ENCODE data around the gene ZNF672. TPM values are rescaled to one million over a fixed set of nuclear protein-coding genes. Genes with fewer than 3 reads are reported as not detected.
A peak's percentile ranks its signal among the peaks of the same experiment; 100 is the strongest.

Gene ZNF672
- total RNA-seq, 1 donor from 2014 or later = 43.4 TPM

- DNase-seq (ENCODE audit: low read depth) = no peak
These were observed 6.2 kb upstream of the ZNF672 start for GRCh38 chr1:248831842-248832241.

DNA sequence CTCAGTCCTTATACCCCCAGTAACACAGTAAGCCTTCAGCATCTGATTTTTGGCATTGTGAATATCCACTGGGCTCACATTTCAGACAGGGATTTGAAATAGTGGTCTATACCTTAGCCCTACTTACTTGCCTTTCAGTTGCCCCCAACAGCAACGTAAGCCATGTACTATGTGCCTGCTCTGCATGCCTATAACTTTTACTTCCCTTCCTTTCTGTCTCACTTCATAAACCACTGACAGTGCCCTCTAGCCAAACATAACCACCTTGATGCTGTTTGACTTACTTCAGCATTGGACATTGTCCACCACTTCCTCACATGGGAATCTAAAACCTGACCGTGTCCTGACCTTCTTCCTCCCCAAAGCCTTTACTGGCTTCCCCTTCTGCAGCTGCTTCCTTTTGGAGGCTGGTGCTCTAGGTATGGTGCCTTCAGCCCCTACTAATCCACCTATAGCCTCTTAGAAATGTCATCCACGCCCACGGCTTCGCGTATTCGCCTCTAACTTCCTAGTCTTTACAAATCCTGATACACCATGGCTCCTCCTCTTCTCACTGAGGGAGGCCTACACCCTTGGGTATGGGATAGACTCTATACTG, 3.6 kb upstream of the ZNF672 start:
- no peak for DNase-seq (ENCODE audit: low read depth)

DNA sequence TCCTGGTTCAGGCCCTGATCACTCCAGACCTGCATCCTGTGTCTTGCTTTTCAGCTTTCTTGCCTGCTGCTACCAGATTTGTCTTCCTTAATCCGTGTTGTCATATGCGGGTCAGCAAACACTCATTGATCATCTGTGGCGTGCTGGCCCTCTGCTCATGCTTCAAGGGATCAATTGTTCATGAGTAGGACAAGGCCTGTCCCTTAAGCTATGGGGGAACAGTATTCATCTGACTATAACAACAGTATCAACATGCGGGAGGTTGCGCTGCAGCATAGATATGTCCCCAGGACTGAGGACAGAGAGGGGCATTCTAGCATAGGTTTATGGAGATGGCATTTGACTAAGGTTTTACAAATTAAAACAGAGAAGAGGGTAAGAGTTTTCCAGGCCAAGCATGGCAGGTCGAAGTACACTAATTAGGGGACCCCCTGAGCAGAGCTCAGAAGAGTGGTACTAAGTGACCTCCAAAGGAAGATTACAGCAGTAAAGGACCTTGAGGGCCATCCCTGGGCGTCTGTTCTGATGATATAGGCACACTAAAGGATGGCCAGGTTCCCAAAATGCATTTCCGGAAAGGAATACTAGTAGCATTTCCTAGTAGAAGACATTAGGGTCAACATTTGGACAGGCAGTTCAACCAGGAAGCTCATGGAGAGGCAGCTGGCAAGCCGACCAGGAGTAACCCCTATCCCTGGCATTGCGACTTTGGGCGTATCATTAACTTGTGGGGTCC, 811 bp upstream of the ZNF672 start:
- DNase-seq (ENCODE audit: low read depth) = no peak

DNA sequence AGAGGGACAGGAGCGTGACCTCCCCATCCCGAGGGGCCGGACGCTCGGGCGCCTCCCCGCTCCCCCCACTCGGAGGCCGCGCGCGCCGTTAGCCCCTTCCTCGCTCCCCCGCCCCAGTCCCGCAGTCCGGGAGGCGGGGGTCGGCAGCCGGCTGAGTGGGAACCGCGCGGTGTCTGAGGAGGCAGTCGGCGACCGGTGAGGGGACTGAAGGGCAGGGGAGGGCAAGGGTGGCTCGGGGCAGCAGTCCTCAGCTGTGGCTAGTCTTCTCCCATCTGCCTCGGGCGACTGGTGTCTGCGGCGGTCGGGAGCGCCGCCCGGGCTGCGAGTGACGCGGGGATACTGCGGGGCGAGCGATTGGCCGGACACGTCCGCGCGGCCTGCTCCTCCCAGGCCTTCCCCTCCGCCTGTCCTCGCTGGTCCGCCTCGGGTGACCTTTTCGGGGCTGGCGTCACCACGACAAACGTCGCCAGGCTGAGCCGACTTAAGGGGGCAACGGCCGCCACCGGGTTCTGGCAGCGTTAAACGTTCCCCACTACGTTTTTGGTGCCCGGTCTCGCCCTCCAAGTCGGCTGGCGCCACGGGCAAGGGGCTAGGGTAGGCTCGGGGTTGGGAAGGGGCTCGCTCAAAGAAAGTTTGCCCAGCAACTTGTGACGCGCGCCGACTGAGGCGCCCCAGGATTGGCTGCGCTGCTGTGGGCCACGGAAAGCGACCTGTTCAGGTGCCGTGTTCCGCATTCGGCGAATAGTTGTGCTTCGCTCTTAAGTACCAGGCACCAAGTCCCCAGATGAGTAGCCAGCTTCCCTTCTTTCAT, 538 bp downstream of the ZNF672 start:
- peak; percentile 90 for DNase-seq (ENCODE audit: low read depth)

DNA sequence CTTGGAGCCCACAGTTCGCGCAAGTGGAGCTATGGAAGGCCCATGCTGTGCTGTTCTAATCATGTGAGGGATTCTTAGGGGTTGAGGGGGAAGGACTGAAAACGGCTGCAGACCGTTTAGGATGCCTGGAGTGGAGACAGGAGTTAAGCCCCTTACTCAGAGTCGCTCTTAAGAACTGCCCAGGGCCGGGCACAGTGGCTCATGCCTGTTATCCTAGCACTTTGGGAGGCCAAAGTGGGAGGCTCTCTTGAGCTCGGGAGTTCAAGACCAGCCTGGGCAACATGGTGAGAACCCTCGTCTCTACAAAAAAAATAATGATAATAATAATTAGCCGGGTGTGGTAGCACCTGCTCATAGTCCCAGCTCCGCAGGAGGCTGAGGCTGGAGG, 1.1 kb downstream of the ZNF672 start:
- no peak for DNase-seq (ENCODE audit: low read depth)

GRCh38 chr1:248840946-248841345, 2.9 kb downstream of the ZNF672 start:
- no peak for DNase-seq (ENCODE audit: low read depth)

DNA sequence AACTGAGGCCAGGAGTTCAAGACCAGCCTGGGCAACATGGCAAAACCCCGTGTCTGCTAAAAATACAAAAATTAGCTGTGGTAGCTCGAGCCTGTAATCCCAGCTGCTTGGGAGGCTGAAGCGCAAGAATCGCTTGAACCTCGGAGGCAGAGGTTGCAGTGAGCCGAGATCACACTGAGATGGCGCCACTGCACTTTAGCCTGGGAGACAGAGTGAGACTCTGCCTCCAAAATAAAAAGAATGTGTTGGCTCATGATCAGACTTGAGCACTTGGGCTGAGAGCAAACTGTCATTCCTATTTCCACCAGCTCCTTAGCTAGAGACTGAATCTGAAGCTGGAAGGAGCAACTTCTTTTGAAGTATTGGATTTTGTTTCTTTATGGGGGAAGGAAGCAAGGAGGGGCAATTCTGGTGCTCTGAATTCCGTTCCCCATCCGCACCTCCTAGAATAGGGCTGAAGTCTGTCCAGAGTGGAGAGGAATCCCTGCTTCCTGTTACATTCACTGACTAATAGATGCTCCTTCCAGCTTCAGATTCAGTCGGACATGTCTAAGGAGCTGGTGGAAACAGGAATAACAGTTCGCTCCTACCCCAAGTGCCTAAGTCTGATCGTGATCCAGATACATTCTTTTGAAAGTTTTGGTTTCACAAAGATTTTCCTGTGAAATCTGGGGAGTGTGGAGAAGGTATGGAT, 3.8 kb downstream of the ZNF672 start:
- peak; percentile 58 for DNase-seq (ENCODE audit: low read depth)

GRCh38 chr1:248842781-248843331, 4.8 kb downstream of the ZNF672 start:
- DNase-seq (ENCODE audit: low read depth) = no peak

DNA sequence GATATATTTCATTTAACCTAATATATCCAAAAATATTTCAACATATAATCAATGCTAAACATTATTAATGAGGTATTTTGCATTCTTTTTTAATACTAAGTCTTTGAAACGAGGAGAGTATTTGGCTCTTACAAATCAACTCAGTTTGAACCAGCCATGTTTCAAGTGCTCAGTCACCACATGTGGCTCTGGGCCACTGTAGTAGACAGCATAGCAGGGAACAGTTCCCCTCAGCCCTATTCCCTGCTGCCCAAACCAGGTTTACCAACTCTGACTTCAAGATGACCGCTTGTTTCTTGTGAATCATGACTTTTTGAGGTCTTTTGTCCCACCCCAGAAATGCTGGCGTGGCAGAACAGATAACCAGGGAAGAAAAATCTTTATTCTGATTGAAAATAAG, 5.7 kb downstream of the ZNF672 start:
- DNase-seq (ENCODE audit: low read depth) = no peak

GRCh38 chr1:248844526-248844925, 6.5 kb downstream of the ZNF672 start:
- no peak for DNase-seq (ENCODE audit: low read depth)

- DNase-seq (ENCODE audit: low read depth) = no peak
These were observed 9.3 kb downstream of the ZNF672 start for GRCh38 chr1:248847181-248847955.

DNA sequence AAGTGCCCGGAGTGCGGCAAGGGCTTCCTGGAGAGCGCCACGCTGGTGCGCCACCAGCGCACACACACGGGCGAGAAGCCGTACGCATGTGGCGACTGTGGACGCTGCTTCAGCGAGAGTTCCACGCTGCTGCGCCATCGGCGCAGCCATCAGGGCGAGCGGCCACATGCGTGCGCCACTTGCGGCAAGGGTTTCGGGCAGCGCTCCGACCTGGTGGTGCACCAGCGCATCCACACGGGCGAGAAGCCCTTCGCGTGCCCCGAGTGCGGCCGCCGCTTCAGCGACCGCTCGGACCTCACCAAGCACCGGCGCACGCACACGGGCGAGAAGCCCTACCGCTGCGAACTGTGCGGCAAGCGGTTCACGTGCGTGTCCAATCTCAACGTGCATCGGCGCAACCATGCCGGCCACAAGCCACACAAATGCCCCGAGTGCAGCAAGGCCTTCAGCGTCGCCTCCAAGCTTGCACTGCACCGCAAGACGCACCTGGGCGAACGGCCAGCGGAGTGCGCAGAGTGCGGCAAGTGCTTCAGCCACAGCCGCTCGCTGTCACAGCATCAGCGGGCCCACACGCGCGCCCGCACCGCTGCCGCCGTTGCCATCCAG, 10.0 kb downstream of the ZNF672 start:
- DNase-seq (ENCODE audit: low read depth) = no peak

DNA sequence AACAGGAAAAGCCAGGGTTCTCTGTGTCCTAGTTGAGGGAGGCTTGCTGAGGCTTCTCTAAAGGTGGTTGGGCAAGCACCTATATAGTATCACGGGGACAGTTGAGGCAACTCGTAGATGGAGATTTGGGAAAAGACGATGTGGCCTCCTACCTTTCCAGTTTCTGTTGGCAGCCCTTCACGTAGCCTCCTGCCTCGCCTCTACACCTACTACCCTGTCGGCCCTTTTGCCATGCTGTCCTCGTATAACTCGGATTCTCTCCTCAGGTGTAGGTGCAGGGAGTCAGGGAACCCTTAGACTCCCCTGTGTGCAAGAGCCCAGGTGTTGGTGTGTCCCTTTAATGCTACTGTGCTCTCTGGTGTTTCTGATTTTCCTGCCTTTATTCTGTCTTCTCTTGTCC, 10.6 kb downstream of the ZNF672 start:
- no peak for DNase-seq (ENCODE audit: low read depth)

DNA sequence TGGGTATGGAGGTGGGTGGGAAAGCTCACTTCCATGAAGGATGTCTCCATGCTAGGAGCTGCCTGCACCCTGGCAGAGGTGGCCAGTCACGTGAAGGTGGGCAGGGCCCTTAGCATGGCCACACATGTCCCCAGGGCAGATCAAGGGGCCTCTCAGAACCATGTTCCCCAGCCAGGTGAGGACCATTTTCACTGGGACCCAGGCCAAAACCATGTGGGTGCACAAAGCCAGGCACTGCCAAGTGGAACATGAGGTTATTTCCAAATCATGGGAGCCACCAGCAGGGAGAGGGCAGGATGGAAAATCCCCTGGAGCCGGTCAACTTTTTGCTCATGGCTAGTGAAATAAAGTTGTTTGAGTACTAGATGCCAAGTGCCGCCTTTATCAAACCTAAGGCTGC, 11.1 kb downstream of the ZNF672 start:
- DNase-seq (ENCODE audit: low read depth) = no peak

DNA sequence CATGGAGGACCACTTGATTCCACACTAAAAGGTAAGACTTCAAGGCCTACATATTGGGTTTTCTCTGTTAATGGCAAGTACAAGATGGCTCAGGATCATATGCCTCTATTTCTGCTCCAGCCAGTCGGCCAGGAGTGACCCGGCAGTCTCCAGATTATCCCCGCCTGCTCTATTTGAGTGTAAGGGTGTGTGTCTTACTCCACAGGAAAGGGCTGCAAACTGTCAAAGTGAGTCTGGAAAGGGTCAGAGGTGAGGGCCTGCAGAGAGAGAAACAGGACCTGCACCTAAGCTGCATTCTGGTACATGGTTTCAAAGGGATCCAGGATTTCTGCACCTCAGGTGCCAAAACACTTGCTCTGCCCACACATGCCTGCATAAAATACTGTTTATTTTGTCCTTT, 11.6 kb downstream of the ZNF672 start:
- DNase-seq (ENCODE audit: low read depth) = no peak

GRCh38 chr1:248850124-248850523, 12.1 kb downstream of the ZNF672 start:
- no peak for DNase-seq (ENCODE audit: low read depth)

DNA sequence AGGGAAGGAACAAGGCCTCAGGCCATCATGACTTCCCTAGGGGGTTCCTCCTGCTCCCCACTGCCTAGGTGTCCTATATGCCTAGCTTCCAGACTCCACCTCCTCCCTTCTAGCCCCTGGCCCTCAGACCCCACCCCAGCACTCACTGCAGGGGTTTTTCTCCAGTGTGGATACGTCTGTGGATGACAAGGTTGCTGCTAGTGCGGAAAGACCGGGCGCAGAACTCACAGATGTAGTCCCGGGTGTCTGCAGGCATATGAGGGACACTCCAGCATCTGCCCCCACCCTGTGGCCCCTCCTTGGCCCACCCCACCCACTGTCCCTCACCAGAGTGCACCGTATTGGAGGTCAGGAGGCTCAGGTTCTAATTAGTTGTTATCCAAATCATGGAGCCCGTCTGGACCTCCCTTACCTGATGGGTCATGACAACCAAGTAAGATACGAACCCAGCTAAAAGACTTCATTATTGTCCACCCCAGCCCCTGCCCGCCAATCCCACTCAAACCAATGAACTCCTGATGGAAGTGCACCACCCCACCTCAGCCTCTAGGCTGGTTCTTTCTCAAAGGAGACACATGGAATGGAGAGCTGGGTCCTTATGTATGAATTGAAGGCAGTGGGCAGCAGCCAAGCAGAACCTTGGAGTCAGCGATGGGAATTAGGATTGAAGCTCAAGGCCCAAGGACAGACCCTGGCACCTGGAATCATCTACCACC, 12.7 kb downstream of the ZNF672 start:
- DNase-seq (ENCODE audit: low read depth) = no peak

DNA sequence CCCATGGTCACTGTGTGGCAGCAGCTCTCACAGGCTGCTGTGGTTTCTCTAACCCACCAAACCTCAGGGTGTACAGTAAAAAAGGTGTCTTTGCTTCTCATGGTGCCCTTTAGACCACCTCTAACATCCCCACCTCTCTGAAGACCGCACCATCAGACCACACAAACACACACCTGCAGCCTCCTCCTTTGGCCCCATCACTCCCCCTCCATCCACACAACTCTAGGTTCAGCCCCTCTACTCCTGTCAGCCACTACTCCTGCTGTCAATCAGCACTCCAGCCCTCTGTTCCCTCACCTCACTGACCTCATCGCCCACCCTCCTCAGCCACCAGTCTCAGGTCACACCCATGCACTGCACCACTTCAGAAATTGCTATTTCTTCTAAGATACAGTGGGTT, 13.4 kb downstream of the ZNF672 start:
- DNase-seq (ENCODE audit: low read depth) = no peak

Measured in myocyte (in vitro differentiated cells).